GM18873 (cell line): ENCODE results near the gene ZNF280D.
A peak's percentile ranks its signal among the peaks of the same experiment; 100 is the strongest.

Experiments used
- ATAC-seq: cut with Tn5 transposase; IDR thresholded peaks from one replicate; pipeline ENCODE4 v1.9.1; 2021; ENCODE audit warnings: mild to moderate bottlenecking, moderate library complexity, moderate number of reproducible peaks; ENCODE audit not compliant: unreplicated experiment, low FRiP score

The ZNF280D gene

GRCh38 chr15:56653107-56653506 lies 80.2 kb downstream of the ZNF280D start:
- no peak for ATAC-seq

DNA sequence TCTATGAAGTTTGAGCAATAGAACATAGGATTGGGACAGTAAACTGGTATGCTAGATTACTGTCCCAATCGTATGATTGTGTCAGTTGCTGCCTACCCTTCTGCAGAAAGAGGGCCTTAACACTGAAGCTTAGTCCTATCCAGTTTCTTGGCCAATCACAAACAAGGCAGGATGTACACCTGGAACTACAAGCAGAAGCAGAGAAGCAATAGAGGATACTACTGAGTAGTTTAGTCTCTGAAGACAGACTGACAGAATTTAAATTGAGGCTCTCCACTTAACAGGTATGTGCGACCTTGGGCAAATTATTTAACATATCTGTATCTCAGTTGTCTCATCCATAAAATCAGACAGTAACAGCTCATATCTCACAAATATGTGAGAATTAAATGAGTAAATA lies 85.0 kb downstream of the ZNF280D start:
- no peak for ATAC-seq

GRCh38 chr15:56640549-56640948 lies 92.8 kb downstream of the ZNF280D start:
- no peak for ATAC-seq

- ATAC-seq, result no peak
Measured at GRCh38 chr15:56640127-56640526, 93.2 kb downstream of the ZNF280D start.

DNA sequence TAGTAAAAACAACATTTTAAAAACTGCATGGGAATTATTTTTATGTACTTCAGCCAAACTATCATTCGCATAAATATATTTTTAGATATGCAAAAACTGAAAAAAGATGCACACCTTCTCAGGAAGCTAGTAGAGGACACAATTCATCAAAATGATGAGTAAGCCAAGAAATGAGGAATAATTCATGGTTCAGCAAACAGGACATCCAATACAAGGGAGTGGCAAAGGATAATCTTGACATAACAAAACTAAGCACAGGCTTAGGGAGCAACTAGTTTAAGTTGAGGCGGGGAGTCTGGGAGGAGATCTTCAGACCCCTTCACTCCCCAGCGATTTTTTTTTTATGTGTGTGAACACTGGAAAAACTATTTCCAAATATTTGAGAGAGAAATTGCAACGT lies 93.7 kb downstream of the ZNF280D start:
- no peak for ATAC-seq

DNA sequence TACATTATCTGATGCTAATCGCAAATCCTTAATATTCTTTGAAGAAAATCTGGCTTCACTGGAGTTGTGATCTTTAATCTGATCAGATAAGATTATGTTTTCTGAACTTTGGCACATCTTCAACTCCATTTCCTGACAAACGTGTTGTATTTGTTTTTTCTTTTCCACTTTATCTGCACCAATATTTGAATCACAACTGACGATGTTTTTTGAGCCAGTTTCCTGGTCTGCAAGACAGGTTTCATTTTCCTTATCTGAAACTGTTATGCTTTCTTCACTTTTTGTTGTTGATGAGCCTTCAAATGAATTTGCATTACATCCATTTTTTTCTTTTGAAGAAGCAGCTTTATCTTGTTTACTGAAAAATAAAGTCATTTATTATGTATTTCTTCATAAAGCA lies 101.5 kb downstream of the ZNF280D start:
- ATAC-seq, result no peak

- no peak for ATAC-seq
Measured at GRCh38 chr15:56628893-56629532, 104.3 kb downstream of the ZNF280D start.

DNA sequence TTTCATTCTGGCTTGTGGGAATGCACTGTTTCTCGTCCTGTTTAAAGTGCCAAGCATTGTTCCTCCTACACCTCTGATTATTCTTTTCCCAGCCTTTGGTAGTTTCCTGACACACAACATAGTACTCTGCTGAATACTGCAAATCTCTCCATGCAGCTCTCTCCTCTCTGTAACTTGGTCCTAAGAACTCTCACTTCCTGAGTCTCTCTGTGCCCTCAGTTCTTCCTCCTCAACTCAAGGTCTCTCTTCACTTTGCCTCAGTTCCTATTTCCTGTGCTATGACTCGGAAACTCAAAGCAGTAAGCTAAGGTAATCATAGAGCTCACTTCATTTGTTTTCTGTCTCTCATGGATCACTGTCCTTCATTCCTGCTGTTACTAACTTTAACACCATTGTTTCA lies 113.4 kb downstream of the ZNF280D start:
- ATAC-seq, result no peak

DNA sequence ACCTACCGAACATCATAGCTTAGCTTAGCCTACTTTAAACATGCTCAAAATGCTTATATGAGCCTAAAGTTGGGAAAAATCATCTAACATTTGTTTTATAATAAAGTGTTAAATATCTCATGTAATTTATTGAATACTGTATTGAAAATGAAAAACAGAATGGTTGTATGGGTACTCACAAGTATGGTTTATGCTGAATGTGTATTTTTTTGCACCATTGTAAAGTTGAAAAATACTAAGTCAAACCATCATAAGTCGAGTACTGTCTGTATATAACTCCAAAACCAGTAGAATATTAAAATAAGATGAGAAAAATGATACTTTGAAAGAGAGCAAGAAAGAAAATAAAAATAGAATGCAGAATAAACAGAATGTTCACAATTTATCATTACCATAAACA lies 115.7 kb downstream of the ZNF280D start:
- no peak for ATAC-seq

- no peak for ATAC-seq
Measured at GRCh38 chr15:56616551-56616950, 116.8 kb downstream of the ZNF280D start.

GRCh38 chr15:56613811-56614210 lies 119.5 kb downstream of the ZNF280D start:
- ATAC-seq, result no peak

DNA sequence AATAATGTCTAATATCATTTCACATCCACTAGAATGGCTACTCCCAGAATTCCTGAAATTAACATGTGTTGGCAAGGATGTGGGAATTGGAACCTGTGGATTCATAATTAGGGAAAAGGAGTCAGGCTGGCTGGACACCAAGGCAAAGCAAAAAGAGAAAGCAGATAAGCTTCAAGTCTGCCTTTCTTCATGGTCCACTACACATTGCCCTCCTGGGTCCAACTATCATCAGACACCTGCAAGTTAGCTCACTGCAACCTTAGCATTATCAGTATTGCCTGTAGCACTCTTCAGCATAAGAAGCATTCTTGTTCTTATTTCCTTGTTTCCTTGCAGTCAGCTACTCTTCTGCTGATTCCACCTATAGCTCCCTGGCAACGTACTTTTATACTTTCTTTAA lies 124.3 kb downstream of the ZNF280D start:
- peak; percentile 42 for ATAC-seq

GRCh38 chr15:56608140-56608778 lies 125.0 kb downstream of the ZNF280D start:
- ATAC-seq, result peak; percentile 89

- no peak for ATAC-seq
Measured at GRCh38 chr15:56602253-56602652, 131.1 kb downstream of the ZNF280D start.

- no peak for ATAC-seq
Measured at GRCh38 chr15:56600380-56600779, 132.9 kb downstream of the ZNF280D start.

DNA sequence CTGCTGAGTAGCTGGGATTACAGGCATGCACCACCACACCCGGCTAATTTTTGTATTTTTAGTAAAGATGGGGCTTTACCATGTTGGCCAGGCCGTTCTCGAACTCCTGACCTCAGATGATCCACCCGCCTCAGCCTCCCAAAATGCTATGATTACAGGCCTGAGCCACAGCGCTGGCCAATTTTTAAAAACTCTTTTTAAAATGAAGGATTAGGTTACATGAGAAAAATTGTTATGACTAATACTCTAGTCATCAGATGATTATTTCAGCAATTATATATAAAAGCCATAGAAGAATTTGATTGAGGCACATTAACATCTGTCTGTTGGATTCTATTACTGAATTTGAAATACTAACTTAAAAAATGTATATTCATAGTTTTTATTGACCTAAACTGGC lies 134.3 kb downstream of the ZNF280D start:
- no peak for ATAC-seq

DNA sequence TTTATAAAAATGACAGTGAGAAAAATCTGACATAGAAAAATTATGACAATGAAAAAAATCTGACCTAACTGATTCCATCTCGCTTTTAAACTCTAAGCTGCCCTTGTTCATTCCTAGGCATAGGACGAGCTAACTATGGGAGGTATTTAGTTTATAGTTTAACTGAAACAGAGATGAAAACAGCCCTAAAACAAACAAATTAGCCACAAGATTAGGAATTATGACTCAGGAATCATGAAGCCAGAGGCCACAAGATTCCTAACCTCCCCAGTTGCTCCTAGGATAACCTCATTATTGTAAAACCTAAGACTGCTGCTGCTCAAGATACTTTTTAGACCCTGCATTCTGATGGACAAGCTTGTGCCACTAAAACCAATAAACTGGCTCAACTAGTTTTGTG lies 145.6 kb downstream of the ZNF280D start:
- no peak for ATAC-seq

GRCh38 chr15:56586206-56586605 lies 147.1 kb downstream of the ZNF280D start:
- no peak for ATAC-seq

GRCh38 chr15:56582785-56583184 lies 150.5 kb downstream of the ZNF280D start:
- ATAC-seq, result no peak
